GM21737 (cell line): ENCODE results near the gene CWC27.
"Not testable (repeated sequence)": the region's sequence is repeated elsewhere in the genome, so short reads cannot be mapped to it uniquely, and the experiment has no call there.

Experiments
- ATAC-seq: cut with Tn5 transposase; IDR thresholded peaks from one replicate; pipeline ENCODE4 v1.9.1; 2021; ENCODE audit warnings: mild to moderate bottlenecking, moderate library complexity; ENCODE audit not compliant: unreplicated experiment

Gene CWC27

DNA sequence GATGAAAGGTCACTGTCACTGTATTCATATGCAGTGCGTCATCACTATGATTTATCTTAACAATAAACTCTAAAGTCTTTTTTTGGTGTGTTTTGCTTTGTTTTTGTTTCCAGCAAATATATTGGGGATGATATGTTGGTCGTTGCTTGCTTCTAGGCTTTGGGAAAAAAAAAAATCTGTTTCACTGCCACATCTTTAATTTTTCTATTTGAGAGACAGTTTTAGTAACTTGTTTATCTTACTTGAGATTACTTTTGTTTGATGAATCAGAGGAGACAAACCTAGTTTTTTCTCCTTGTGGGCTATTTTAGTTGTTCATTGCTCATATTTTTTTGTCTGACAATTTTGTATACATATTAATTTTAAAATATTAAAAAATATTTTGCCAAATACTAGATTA, 19.4 kb downstream of the CWC27 start:
- ATAC-seq, result no peak

DNA sequence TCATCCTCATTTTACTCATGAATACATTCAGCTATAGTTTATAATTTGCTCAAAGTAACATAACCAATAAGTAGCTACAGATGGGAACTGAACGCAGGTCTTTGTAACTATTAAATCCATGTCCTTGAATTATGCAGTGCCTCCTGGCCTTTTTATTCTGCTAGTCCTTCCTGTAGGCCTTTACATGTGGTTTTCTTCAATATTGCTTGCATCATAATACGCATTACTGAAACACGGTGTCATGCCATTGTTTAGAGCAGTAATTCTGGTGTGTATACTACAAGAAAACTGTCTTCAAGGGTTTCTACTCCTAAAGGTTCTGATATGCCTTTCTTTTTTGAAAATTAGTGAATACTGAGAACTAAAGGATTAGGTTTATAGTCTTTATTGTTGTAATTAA, 20.7 kb downstream of the CWC27 start:
- ATAC-seq, result no peak

DNA sequence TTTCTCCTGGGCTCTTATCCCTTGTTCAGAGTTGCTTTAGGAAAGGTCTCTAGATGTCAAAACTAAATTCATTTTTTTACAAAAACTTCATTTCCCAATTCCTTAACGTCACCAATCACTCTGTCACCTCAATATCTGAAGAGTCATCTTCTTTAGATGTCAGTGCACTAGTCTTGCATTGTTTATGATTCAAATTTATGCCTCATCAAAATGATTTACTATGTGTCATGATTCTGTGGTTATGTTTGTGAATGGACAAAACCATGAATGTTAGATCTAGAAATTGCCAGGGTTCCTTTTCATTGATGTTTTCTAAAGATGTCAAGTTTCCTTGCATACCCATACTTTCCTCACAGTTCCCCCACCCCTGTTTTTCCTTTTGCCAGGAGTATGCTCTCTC, 21.5 kb downstream of the CWC27 start:
- ATAC-seq, result no peak

DNA sequence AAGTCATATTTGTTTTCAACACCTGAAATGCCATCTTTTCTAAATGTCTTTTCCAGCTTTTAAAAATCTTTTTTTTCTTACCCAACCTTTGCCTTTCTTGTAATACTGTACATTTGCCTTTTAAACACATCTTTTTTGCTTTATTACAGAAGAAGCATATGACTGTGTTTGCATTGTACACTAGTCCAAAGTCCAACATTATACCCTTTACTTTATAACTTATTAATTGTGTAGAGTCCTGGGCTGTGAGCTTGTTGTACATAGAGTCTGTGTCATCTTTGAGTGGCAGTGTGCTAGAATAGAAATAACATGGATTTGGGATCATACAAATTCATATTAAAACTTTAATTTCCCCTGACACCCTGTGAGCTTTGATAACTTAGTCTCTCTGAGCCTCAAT, 23.7 kb downstream of the CWC27 start:
- ATAC-seq, result no peak

DNA sequence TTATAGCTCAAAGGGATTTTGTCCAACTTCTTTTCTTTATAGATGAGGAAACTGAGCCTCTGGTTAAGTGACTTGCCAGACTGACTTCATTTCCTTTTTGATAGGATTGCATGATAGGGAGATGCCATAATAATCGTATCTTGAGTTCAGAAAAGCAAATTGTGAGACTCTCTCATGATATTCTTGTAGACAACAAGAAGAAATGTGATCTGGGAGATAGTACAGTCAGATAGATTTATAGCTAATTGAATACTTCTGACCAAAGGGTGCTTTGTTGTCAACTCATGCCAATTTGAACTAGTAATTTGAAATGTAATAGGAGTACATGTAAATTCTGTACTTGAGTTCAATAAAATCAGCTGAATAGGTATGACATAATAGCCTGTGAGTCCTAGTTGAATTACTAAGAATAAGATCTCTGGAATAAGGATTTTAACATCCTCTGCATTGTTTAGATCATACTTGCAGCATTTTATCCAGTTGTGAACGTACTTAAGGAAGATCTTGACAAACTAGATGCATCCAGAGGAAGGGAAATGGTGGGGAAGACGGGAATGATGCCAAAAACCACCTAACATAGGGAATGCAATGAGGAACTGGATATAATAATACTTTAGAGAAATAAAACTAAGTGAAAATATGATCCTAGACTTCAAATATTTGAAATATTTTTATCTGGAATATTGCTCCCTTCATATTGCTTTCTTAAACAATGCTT, 25.5 kb downstream of the CWC27 start:
- ATAC-seq, result no peak

DNA sequence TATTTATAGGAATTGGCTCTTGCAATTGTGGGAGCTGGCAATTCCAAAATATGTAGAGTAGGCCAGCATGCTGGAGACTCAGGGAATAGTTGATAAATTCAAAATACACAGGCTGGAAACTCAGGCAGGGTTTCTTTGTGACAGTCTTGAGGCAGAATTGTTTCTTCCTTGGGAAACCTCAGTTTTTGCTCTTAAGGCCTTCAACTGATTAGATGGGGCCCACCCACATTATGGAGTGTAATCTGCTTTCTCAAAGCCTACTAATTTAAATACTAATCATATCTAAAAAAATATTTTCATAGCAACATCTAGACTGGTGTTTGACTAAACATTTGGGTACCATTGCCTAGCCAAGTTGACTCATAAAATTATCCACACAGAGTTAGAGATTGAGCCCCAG, 27.6 kb downstream of the CWC27 start:
- ATAC-seq, result no peak

DNA sequence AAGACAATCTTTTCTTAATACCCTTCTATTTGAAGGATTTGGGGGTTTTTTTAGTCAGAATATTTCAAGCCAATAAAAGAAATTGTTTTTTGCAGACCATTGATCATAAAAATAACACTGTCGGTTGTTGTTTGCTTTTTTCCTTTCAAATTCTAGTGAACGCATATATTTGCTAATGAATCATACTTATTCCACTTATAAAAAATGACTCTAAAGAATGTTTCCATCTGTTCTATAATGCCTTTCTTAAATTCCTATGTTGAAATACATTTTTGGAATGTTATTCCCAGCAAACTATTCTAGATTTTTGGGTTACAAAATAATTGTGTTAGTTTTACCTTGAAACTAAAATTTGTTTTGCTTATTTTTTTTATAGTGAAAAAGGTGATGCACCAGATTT, 32.2 kb downstream of the CWC27 start:
- ATAC-seq, result no peak

DNA sequence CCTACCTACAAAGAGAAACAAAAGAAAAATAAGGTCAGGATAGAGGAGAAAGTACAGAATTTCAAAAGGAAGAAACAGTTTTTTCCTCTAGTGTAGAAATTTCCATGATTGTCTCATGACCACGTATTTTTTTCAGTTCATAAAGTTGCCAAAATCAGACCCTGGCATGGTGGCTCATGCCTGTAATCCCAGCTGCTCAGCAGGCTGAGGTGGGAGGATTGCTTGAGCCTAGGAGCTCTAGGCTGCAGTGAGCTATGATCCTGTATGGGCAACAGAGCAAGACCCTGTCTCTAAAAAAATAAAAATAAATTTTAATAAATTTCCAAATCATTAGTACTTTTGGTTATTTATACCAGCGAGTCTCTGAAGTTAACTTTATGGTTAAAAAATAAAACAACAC, 37.8 kb downstream of the CWC27 start:
- no peak for ATAC-seq

DNA sequence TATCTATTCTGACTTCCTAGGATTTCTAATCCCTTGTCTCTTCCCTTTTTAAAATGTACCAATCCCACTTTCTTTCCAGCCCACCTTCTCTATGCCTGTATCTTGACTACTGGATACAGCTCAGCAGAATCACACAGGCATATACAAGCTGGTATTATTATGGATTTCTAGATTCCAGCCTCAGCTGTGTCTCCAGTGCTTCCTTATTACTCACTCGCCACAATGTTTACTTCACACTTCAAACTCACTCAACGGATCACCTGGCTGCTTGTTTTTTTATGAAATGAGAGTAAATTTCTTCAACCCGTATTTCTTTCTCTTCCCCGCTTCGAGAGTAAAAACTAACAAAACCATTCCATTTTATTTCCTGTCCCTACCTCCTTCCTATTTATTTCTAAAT, 38.8 kb downstream of the CWC27 start:
- no peak for ATAC-seq

DNA sequence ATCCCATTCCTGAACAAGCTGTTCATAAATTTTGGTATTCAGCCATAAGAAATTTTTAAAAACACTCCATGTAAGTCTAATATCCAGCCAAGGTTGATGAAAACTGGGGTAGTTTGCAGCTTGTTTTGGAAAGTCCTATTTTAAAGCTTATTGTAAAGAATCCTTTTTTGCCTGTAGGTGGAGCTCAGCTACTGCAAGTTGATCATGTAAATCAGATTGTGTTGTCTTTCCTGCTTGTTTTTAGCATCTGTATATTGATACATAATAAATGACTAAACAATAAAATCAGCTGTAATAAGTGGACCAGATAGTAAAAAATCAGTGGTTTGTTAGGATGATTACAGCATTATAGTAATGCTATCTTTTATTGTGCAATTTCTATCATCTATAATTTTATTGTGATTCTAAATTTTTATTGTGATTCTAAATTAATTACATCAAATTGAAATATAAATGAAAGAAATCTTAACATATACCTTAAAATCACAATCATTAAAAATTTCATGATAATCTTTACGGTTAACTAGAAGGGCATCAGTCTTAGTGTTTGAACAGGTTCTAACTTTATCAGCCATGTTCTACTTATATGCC, 42.4 kb downstream of the CWC27 start:
- no peak for ATAC-seq

DNA sequence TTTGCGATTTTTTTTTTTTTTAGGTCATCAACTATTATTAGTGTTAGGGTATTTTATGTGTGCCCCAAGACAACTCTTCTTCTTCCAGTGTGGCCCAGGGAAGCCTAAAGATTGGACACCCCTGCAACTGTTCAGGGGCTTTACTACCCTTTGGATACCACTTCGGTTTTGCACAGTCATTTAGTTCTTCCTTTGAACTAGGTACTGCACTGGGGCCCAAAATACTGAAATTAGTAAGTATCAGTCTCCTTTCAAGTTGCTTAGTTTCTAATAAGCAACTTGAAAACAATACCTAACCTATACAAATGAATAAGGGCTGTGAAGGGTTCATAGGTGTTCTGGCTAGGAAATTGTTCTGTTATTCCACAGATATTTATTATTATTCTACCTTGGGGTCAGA, 45.3 kb downstream of the CWC27 start:
- peak; percentile 87 for ATAC-seq

DNA sequence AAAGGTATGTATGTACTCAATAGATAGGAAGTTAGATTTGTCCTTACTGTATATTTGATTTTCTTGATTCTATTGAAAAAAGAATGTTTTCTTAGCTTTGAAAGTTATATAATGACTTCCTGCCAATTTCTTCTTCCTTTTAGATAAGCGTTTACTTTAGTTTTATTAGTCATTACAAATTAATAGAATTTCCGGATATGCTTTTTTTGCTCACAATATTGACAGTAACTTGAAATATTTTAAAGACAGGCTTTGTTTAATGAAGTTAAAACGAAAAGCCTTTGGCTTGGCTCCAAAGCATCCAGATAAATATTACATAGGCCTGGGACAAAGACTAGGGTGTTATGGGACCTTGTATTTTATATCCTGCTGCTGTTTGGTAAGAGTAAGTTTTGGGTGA, 49.5 kb downstream of the CWC27 start:
- ATAC-seq, result no peak

DNA sequence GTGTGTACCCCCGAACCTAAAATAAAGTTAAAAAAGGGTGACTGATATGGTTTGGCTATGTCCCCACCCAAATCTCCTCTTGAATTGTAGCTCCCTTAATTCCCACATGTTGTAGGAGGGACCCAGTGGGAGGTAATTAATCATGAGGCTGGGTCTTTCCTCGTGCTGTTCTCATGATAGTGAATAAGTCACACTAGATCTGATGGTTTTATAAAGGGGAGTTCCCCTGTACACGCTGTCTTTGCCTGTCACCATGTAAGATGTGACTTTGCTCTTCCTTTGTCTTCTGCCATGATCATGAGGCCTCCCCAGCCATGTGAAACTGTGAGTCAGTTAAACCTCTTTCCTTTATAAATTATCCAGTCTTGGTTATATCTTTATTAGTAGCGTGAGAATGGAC, 50.6 kb downstream of the CWC27 start:
- ATAC-seq, result not testable (repeated sequence)

DNA sequence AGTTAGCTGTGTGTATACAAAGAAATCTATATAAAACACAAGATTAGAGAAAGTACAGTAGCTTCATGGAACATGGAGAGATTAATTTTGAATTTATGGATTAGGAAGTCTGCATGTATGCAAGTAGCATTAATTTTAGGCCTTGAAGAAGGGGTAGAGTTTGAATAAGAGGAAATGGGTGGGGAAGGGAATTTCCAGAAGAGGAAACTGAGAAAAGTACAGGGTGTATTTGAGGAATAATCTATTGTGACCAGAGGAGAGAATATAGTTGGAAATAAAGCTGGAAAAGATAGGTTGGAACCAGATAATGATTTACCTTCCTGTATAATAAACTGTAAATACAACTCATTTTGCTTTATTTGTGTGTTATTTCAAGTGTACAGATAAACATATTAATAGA, 53.6 kb downstream of the CWC27 start:
- no peak for ATAC-seq

DNA sequence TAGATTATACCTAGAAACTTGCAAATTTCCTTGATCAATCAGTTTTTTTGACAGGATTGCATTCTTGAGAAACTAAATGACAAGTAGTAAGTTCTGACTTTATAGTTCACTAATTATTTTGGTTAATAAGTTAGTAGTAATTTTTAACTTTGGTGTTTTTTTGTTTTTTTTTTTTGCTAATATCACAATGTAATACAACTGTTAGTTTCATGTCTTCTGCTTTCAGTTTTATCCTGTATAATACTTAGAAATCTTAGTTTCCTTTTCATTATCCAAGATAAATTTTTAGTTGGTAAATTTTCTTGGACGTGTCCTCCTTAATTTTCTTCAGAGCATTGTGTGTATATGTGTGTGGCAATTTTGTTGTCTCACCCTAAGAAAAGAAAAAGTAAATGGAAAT, 57.8 kb downstream of the CWC27 start:
- no peak for ATAC-seq

DNA sequence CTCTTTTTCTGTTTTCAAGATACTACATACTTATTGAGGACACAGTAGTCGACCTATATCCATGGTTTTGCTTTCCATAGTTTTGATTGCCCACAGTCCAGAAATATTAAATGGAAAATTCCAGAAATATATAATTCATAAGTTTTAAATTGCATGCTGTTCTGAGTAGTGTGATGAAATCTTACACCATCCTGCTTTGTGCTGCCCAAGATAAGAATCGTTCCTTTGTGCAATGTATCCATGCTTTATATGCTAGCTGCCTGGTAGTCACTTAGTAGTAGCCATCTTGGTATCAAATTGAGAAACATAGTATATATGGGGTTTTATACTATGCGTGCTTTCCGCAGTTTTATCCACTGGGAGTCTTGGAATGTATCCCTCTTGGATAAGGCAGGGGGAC, 59.0 kb downstream of the CWC27 start:
- ATAC-seq, result no peak

DNA sequence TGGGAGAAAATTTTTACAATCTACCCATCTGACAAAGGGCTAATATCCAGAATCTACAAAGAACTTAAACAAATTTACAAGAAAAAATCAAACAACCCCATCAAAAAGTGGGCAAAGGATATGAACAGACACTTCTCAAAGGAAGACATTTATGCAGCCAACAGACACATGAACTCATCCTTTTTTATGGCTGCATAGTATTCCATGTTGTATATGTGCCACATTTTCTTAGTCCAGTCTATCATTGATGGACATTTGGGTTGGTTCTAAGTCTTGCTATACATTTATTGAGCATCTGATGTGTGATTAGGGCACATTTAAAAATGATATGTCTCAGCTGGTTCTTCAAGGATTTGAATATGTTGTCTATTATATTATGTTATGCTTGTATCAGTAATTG, 61.9 kb downstream of the CWC27 start:
- not testable (repeated sequence) for ATAC-seq

DNA sequence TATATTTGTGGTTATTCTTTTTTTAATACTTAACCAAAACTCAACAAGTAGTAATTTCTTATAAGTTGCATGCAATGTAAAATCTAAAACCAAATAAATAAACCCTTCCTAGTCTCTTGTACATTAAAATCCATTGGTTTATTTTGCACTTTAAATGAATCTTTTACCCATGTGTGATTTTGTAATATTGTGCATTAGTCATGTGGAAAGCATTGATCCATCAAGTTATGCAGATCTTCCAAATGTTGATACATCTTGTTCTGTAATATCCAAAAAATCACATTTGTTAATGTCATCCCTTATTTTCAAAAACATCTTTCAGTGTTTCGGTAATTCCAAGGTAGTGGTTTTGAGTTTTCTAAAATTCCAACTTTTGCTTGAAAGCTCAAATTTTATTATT, 63.3 kb downstream of the CWC27 start:
- no peak for ATAC-seq

DNA sequence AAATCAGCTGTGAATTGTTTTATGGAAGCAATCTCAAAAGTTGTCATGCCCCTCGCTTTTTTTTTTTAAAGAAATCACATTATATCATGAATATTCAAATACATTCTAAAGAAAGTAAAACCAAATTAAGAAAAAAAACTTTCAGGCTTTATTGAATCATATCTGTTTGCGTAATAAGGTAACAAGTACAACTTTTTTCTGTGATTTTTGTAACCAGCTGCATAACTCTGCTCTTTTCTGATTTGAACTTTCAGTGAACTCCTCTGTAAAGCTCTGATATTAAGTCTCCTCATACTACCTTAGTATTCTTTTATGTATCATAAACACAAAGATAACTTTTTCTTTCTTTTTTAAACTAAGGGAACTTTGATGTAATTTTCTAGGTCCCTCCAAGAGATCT, 65.3 kb downstream of the CWC27 start:
- no peak for ATAC-seq

DNA sequence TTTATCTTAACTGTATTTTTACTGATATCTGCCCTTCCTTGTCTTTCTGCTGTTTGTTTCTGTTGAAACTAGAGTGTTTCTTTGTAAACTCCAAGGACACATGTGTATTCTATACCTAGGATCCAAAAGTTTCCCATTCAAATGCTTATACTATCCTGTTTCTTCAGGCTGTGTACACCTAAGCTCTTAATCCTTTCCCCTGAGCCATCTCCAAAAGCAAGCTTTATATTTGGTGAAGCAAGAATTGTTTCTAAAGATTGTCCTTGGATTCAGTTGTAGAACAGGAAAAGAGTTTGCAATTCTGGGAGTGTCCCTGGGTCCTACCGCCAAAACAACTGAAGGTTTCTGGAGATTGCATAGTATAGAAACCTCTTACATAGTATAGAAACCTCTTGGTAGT, 65.9 kb downstream of the CWC27 start:
- no peak for ATAC-seq

DNA sequence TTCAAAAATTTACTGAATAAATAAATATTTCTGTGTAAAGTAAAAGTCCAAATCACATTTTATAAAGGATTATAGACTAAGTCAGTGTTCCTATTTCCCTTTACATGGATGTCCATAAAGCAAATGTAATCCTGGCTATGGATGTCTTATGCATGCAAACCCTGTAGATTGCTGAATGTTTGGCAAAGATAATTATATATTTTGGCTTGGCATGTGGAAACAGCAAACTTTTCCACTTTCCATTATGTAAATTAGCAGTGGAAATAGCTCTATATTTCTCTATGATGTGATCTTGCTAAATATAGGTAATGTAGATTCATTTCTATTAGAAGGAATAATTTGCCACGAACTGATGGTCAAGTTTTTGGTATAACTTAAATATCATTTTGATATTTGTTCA, 66.5 kb downstream of the CWC27 start:
- no peak for ATAC-seq

DNA sequence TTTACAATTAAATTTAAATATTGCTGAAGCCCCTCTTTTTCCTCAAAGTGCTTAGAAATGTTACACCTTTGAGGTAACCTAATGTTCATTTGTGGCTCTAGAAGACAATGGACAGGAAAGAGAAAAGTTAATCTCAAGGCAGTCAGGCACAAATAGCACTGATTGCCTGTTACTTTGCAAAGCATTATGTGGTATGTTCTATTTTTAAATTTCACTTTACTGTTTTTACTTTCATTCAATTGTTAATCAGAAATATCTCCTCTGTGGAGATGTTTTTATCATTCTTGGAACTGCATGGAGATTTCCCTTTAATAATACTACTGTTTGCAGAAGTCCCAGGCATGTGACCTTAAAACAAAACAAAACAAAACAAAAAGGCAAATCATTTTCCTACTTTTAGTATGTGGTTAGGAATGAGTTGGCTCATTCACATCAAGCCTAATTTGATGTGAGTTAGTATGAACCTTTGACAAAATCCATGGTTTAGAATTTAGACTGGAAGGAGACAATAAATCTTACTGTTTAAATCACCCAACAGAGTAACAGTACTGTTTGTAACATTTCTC, 67.5 kb downstream of the CWC27 start:
- no peak for ATAC-seq

DNA sequence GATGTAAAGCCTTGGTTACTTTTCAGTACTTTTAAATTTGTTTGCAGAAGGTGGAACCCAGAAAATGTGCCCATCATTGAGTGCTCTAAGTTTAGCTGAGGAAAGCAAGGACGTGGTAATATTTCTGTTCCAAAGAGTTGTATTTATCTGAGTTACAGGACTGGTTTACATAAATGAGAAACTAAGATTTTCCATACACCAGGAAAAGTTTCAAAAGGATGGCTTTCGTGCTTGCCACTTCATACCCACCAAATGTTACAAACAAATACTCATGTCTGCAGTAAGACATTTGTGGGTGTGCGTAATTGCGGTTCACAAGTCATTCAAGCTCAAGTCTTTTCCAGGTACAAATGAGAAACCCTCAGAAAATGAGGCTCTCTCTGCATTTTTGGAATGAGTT, 68.1 kb downstream of the CWC27 start:
- no peak for ATAC-seq
